Vagina (tissue), 2 donors: Measurements from ENCODE around the gene C2CD2.

Source experiments
- POLR2A ChIP-seq, 2 donors: fragments of 450-650 bp; IDR thresholded peaks; one replicate each; pipeline ENCODE4 v1.6.1; 2017; ENCODE audit warnings: antibody characterized with exemption in 2 of 2, mild to moderate bottlenecking in 2 of 2, moderate library complexity in 2 of 2
- POLR2AphosphoS5 ChIP-seq, 2 donors: sonication (generic); formaldehyde crosslinking; IDR thresholded peaks; one replicate each; pipeline ENCODE4 v1.9.0; 2017; ENCODE audit warnings: antibody characterized with exemption in 2 of 2, mild to moderate bottlenecking in 2 of 2, low read depth in 1 of 2; ENCODE audit not compliant: insufficient read depth in 1 of 2
- TF ChIP-seq, protein P1 (sequence below), 3 experiments: fragments of 450-650 bp in 2 of 3; fragments of 200-600 bp in 1 of 3; sonication (generic) in 1 of 3; IDR thresholded peaks; one replicate each; pipeline ENCODE4 v1.5.1; 2017 to 2019; ENCODE audit warnings: antibody characterized with exemption in 3 of 3, mild to moderate bottlenecking in 2 of 3, moderate library complexity in 2 of 3

GRCh38 chr21:41846536-41846935 is 107.3 kb downstream of the C2CD2 start:
- TF ChIP-seq POLR2A (IDR thresholded peaks at IDR 0.05) = no peak
- TF ChIP-seq, protein P1, sequence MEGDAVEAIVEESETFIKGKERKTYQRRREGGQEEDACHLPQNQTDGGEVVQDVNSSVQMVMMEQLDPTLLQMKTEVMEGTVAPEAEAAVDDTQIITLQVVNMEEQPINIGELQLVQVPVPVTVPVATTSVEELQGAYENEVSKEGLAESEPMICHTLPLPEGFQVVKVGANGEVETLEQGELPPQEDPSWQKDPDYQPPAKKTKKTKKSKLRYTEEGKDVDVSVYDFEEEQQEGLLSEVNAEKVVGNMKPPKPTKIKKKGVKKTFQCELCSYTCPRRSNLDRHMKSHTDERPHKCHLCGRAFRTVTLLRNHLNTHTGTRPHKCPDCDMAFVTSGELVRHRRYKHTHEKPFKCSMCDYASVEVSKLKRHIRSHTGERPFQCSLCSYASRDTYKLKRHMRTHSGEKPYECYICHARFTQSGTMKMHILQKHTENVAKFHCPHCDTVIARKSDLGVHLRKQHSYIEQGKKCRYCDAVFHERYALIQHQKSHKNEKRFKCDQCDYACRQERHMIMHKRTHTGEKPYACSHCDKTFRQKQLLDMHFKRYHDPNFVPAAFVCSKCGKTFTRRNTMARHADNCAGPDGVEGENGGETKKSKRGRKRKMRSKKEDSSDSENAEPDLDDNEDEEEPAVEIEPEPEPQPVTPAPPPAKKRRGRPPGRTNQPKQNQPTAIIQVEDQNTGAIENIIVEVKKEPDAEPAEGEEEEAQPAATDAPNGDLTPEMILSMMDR (IDR thresholded peaks at IDR 0.05) = no peak
- TF ChIP-seq POLR2AphosphoS5 (IDR thresholded peaks at IDR 0.05; ENCODE audit: insufficient read depth in 1 of 2, low read depth in 1 of 2) = no peak
